ENCODE data around the gene MYO6.

MYO6 gene

GRCh38 chr6:75968143-75968542 is 219.1 kb downstream of the MYO6 start:
- TF ChIP-seq CTCF (IDR thresholded peaks at IDR 0.05; ENCODE audit: low read depth, low read length, missing control alignments): no peak
- DNase-seq (ENCODE audit: extremely low read depth, low read depth): no peak
- no peak overlapping the region for H3K4me3 ChIP-seq (replicated peaks; ENCODE audit: low read depth, low read length)

All from HFF-Myc (cell line).